Fibroblast of skin of scalp (primary cell): ENCODE results near the gene MBOAT7. TPM values are rescaled to one million over a fixed set of nuclear protein-coding genes. Genes with fewer than 3 reads are reported as not detected.
A peak's percentile ranks its signal among the peaks of the same experiment; 100 is the strongest.
"Not testable (repeated sequence)": the region's sequence is repeated elsewhere in the genome, so short reads cannot be mapped to it uniquely, and the experiment has no call there.

Experiments used
- DNase-seq: peaks from one replicate; pipeline ENCODE4 v3.0.0-alpha.2; 2013
- polyA plus RNA-seq, 2 experiments: library from polyadenylated mRNA; unstranded; fragments of 120-200 nt; gene quantifications; one replicate each; pipeline ENCODE4 v1.2.1, GENCODE V29; 2013; ENCODE audit not compliant: insufficient read length in 2 of 2

The MBOAT7 gene
- polyA plus RNA-seq (2013, experiment 1 of 2; ENCODE audit: insufficient read length), result 78.1 TPM
- polyA plus RNA-seq (2013, experiment 2 of 2; ENCODE audit: insufficient read length), result 75.1 TPM

- no peak for DNase-seq
Observed at GRCh38 chr19:54189145-54189734, at the start of gene MBOAT7. Gene MBOAT7 (minus strand): TSS chr19:54189580. CDS start chr19:54188508, 1,072 bp downstream.

DNA sequence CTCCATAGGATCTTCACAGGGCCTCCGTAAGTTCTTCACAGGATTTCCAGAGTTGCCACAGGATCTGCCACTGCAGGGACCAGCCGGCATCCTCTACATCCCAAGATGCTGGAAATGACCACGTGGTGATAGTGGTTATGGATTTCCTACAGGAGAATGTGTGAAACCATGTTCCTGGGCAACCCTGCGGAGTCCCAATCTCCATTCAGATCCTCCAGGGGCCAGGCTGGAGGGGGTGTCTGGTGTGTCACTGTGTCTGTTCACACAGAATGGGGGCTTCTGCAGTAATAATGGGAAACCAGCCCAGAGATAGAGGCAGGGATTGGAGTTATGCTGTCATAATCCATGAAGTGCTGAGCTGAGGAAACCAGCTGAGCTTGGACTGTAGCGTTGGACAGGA, 44.6 kb upstream of the MBOAT7 start:
- DNase-seq, result no peak

GRCh38 chr19:54231077-54231931, 41.9 kb upstream of the MBOAT7 start:
- DNase-seq, result peak; percentile 74

DNA sequence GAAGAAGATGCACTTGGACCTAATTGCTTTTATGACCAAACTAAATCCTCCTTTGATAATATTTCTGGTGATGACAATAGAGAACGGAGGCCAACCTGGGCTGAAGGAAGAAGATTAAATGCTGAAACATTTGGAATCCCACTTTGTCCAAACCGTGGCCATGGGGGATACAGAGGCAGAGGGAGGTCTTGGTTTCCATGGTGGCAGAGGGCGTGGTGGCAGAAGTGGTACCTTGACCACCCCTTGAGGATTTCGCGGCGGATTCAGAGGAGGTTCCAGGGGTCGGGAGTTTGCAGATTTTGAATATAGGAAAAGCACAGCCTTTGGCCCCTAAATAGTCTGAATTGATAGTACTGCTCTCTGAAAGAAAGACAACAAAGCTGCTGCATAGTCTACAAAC, 40.7 kb upstream of the MBOAT7 start:
- DNase-seq, result no peak

- DNase-seq, result no peak
Observed at GRCh38 chr19:54229146-54229545, 39.8 kb upstream of the MBOAT7 start.

DNA sequence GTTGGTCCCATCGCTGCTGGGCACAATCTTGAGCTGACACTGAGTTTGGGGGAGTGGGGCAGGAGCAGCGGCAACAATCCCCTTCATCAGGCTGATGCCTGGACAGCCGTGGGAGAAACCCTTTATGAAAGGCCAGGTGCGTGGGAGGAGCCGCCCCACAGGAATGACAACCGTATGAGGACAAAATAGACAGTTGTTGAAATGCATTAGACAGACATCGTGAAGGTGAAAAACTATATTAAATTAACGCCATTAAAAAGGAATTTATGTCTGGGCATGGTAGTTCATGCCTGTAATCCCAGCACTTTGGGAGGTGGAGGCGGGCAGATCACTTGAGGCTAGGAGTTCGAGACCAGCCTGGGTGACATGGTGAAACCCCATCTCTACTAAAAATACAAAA, 35.2 kb upstream of the MBOAT7 start:
- not testable (repeated sequence) for DNase-seq

- not testable (repeated sequence) for DNase-seq
Observed at GRCh38 chr19:54223937-54224281, 34.5 kb upstream of the MBOAT7 start.

GRCh38 chr19:54223277-54223936, 34.0 kb upstream of the MBOAT7 start:
- not testable (repeated sequence) for DNase-seq

DNA sequence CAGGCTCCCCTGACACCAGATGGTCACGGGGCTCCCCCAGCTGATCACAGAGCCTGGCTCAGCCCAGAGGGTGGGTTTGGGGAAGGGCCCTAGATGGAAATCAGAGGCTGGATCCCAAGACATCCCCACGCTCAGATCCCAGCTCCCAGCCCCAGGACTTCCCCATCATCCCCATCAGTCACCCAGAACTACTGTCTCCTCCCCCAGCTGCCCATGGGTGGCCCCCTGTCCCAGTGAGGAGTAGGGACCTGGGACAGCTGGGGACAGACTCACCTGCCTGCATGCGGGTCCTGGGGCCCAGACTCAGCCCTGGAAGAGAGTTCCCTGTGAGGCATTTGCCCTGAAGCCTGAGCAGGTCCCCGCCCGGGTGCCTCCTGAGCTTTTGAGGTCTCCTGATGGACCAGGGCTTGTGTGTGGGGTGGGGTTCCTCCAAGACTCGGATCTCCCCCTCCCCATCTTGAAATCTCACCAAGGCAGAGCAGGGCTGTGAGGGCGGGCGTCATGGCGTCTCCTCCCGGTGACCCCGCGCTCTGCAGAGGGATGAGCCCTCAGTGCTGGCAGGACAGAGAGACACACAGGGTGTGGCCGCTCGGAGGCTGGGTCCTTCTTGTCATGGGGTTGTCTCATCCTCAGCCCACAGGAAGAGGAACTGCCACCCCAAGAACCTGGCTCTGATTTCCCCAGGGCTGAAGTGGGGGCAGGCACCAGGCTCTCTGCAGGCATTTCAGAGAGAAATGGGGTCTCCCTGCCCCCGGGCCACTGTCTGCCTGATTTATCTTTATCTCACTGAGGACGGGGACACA, 33.3 kb upstream of the MBOAT7 start, which contains the start of gene LILRB3:
Gene LILRB3 (minus strand): TSS at position 534 of the 803 bp plus-strand sequence. CDS start 31 bp downstream, at position 503.
- not testable (repeated sequence) for DNase-seq

- not testable (repeated sequence) for DNase-seq
Observed at GRCh38 chr19:54221947-54222346, 32.6 kb upstream of the MBOAT7 start.

DNA sequence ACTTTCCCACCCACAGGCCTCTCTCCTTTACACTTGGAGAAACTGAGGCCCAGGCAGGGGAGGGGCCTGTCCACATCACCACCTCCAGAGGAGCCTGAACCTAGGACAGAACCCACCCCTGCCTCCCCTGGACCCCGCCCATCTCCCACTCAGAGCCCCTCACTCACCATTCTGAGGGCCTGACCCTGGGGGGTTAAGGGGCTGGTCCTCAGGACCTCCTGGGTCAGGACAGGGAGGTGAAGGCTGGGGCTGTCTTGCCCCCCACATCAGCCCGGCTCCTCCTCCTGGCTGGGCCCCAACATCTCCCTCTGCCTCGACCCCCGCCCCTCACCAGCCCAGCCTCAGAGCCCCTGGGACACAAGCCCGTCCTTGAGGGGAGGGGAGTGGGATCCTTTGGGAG, 30.3 kb upstream of the MBOAT7 start:
- not testable (repeated sequence) for DNase-seq

DNA sequence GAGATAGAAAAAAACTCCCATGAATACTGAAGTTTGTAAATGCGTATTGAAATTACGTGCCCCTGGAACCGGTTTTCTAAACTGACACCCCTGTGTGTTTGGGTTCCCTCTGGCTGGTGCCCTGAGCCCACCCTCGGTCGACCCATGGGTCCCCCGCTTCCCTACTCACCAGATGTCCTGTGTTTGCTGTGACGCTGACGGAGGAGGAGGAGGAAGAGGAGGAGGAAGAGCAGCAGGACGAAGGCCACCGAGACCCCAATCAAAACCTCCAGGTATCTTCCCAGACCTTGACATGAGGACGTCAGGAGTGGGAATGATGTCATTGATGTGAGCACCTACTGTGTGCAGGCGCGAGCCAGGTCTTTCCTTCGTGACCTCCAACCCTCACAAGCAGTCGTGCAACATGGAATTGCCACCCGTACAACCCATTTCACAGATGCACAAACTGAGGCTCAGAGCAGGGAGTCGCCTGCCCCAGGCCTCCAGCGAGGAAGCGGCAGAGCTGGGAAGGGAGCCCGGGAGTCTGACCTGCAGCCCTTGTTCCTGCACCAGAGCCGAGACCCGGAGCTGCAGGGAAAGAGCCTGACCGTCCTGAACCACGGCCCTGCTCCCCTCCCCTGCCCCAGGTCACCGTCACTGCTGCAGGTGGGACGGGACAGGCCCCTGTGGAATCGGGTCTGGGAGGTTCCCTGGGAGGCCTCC, 29.7 kb upstream of the MBOAT7 start:
- DNase-seq, result no peak

- no peak for DNase-seq
Observed at GRCh38 chr19:54218259-54218658, 28.9 kb upstream of the MBOAT7 start.

GRCh38 chr19:54217517-54218247, 28.3 kb upstream of the MBOAT7 start:
- DNase-seq, result not testable (repeated sequence)

DNA sequence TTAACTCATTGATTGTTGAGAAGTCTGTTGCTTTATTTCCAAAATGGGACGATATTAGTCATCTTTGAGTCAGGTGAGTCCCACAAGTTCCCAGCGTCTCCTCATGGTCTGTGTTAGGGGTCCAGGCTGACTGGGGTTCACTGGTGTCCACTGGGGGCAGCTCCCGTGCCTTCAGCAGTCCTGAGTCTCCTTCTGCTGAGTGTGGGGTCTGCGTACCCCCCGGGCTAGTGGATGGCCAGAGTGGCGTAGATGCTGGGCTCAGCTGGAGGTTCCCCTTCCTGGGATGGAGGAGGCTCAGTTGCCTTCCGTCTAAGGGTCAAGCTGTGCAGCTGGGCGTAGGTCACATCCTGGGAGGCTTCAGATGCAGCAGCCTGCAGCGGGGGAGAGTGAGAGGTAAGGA, 27.5 kb upstream of the MBOAT7 start:
- no peak for DNase-seq

DNA sequence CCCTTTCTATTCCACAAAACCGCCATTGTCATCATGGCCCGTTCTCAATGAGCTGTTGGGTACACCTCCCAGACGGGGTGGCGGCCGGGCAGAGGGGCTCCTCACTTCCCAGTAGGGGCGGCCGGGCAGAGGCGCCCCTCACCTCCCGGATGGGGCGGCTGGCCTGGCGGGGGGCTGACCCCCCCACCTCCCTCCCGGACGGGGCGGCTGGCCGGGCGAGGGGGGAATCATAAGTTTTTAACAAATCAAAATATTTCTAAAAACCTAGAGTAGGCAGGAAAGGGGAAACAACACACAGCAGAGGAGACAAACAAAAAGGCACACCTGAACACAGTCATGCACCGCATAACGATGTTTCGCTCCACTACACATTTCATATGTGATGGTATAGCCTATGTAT, 25.4 kb upstream of the MBOAT7 start:
- not testable (repeated sequence) for DNase-seq

GRCh38 chr19:54214217-54214616, 24.8 kb upstream of the MBOAT7 start:
- DNase-seq, result not testable (repeated sequence)

GRCh38 chr19:54211235-54211634, 21.9 kb upstream of the MBOAT7 start:
- no peak for DNase-seq

- DNase-seq, result peak; percentile 97
Observed at GRCh38 chr19:54209811-54210494, 20.6 kb upstream of the MBOAT7 start.
